ENCODE results near the gene PSMG1.

The PSMG1 gene

DNA sequence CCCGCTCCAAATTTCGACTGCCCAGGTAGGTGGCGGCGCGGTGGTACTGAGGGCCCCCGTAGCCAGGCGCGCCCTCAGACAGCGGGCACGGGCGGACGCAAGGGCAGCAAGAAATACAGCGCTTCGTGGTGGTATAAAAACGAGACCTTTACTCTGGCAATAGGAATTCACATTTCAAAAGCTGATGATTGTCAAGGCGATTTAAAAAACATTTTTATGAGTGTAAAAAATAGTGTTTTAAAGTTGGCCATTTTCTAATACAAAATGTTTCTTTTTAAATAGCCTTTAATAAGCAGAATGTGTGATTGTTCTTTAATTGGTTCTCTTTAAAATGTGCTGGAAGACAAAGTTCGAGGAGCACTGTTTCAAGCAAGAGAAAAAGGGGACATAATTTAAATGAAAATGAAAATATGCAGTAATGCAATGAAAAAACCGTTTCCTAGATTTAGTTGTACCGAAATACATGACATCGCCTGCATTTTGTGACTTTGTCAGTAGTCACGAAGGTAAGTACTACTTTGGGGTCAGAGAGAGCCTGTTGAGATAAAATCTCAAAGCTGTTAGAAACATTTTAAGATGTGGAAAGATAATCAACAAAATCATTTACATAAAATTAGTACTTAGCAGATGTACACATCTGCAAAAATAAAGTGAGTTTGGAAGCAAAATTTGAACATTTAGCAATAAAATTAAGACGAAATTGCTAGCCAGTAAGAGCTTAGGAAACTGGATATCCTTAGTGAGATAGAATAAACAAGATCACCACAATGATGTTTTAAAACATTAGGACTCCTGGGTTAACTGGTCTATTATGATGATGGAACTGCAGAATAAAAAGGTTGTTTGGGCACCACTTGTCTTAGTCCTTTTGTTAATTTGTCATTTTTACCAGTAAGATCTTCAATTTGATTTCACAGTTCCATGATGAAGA lies 1.1 kb upstream of the PSMG1 start:
- in situ Hi-C loops (cut with HindIII; ENCODE audit: low pct_unique_long_range_greater_than_20kb, low sequenced_read_pairs), result no loop called here
- TF ChIP-seq JUND (IDR thresholded peaks at IDR 0.05; ENCODE audit: low read depth), result no peak; the same call in 1 of the 2 replicates
- no peak for DNase-seq (ENCODE audit: low read depth in 1 of 2, low spot score in 1 of 2)

DNA sequence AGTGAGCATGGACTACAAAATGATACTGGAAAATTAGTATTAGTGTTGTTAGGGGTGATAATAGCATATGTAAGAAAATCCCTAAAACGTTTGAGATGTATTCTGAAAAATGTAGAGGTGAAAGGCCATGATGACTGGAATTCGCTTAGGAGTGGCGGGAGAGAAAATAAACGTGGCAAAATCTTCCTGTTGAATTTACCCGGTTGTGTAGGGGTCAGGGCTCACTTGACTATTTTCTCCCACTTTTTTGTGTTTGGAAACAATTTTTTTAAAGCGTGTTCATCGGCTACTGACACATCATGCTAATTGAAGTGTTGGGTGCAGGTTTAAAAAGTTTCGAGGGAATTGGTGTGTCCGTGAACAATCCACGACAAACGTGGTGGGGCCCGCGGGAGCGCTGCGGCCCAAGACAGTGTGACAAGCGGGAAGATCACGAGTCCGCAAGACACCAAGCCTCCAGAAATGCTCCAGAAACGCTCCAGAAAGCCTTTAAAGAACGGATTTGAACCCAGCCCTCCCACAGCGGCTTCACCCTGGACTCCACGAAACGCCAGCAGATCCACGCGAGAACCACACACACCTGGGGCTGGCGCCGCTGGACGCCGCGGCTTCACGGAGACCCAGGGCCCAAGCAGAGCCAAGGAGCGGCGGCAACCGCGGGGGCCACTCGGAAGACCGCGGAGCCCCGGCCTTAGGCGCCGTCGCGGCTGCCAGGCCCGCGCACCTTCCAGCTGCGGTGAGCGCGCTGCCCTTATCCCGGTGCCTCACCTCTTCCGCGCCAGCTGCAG lies 573 bp downstream of the PSMG1 start:
- in situ Hi-C loops (cut with HindIII; ENCODE audit: low pct_unique_long_range_greater_than_20kb, low sequenced_read_pairs), result no loop called here
- peak in 1 of 2 experiments; percentile 56 for DNase-seq (ENCODE audit: low read depth in 1 of 2, low spot score in 1 of 2)
- no peak for TF ChIP-seq JUND (IDR thresholded peaks at IDR 0.05; ENCODE audit: low read depth)

DNA sequence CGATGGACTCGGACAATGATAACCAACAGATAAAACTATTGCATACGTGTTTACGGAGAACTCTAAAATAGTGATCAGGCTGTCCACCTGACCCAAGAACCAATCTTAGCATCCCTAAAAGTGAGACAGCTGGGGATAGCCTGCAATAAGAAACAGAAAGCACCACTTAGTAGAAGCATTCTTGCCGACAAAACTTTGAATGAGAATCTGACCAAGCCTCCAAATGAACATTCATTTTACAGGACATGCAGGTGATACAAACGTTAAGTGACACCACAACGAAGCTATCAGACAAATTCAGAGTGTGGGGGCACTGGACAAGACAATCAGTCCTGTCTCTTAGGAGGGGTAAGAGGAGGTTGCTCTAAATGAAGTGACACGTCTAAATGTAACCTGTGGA lies 1.2 kb downstream of the PSMG1 start:
- in situ Hi-C loops (cut with HindIII; ENCODE audit: low pct_unique_long_range_greater_than_20kb, low sequenced_read_pairs), result no loop called here

DNA sequence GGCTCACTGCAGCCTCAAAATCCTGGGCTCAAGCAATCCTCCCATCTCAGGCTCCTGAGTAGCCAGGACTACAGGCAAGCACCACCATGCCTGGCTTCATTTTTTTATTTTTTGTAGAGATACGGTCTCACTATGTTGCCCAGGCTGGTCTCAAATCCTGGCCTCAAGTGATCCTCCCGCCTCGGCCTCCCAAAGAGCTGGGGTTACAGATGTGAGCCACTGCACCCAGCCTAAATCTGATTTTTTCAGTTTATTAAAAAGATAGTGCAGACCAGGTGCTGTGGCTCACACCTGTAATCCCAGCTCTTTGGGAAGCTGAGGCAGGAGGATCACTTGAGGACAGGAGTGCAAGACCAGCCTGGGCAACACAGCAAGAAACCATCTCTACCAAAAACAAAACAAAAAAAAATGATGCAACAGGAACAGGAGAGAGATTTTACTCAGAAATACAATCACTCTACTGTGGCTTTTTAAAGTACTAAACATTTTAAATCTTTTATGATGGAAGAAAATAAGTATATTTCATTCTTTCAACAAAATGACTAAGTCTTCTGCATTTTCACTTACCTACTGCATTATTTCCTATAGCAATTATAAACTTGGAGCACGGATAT lies 1.9 kb downstream of the PSMG1 start:
- DNase-seq (ENCODE audit: low read depth in 1 of 2, low spot score in 1 of 2), result no peak
- TF ChIP-seq JUND (IDR thresholded peaks at IDR 0.05; ENCODE audit: low read depth), result no peak
- in situ Hi-C loops (cut with HindIII; ENCODE audit: low pct_unique_long_range_greater_than_20kb, low sequenced_read_pairs), result no loop called here

More for the DNA sequence above, 1.2 kb downstream of the PSMG1 start:
- no peak for DNase-seq (ENCODE audit: low read depth in 1 of 2, low spot score in 1 of 2)
- TF ChIP-seq JUND (IDR thresholded peaks at IDR 0.05; ENCODE audit: low read depth), result no peak

DNA sequence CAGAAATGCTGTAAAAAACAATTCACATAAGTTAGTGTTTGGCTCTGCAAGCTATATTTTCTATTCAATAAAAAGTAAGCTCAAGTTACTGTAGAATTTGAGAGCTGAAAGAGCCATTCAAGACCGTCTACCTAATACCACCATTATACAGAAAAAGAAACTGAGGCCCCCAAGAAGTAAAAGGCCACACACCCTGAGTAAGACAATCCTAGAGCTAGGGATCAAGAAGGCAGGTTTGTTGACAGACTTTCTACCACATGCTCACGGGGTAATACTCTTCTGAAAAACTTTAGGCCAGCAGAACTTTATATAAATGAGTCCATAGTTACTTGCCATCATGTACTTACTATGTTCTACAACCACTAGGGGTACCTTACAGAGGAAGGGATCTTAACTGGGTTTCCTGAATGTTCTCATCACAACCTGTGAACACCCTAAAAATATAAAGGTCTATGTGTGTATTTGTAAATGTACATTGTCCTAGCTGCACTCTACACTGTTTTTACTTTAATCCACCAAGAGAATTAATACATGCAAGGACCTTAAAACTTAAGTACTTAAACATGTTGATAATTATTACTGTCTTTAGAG lies 2.7 kb downstream of the PSMG1 start:
- in situ Hi-C loops (cut with HindIII; ENCODE audit: low pct_unique_long_range_greater_than_20kb, low sequenced_read_pairs), result no loop called here
- TF ChIP-seq JUND (IDR thresholded peaks at IDR 0.05; ENCODE audit: low read depth), result no peak

DNA sequence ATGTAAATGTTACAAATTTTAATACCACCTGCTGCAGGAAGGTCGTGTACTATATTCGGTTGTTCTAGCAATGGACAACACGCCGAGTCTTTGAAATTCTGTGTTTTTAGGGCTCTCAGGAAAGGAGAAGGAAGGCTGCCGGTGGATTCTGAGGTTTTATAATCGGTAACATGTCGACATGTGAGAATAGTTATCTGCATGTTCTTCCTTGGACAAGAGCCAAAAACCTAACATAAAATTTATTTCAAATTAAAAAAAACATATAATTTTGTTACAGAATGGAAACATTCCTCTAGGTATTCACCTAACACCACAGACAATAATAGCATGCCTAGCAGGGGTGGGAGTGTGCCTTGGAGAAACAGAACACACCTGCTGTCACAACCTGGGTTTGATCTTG lies 4.8 kb downstream of the PSMG1 start:
- no peak for DNase-seq (ENCODE audit: low read depth in 1 of 2, low spot score in 1 of 2)
- TF ChIP-seq JUND (IDR thresholded peaks at IDR 0.05; ENCODE audit: low read depth), result no peak
- in situ Hi-C loops (cut with HindIII; ENCODE audit: low pct_unique_long_range_greater_than_20kb, low sequenced_read_pairs), result no loop called here

More for the DNA sequence above, 2.7 kb downstream of the PSMG1 start:
- peak in 1 of 2 experiments; percentile 22 for DNase-seq (ENCODE audit: low read depth in 1 of 2, low spot score in 1 of 2)

DNA sequence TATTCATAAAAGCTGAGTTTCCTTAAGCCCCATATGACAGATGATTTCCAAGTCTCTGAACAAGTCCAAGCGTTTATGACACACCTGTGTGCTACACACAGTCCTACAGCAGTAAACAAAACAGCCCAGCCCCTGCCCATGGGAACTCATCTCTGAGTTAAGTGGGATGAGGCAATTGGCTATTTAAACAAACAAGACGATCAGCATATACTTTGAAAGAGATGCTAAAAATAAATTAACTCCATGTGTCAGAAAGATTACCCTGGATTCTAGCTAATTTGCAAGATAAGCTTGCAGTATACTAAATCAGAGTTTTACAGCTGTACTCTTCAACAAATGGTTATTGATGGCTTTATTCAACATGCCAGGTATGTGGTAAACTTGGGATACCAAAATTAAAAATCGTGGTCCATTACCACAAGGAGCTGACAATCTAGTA lies 7.0 kb downstream of the PSMG1 start:
- in situ Hi-C loops (cut with HindIII; ENCODE audit: low pct_unique_long_range_greater_than_20kb, low sequenced_read_pairs), result no loop called here
- TF ChIP-seq JUND (IDR thresholded peaks at IDR 0.05; ENCODE audit: low read depth), result no peak
- DNase-seq (ENCODE audit: low read depth in 1 of 2, low spot score in 1 of 2), result no peak

DNA sequence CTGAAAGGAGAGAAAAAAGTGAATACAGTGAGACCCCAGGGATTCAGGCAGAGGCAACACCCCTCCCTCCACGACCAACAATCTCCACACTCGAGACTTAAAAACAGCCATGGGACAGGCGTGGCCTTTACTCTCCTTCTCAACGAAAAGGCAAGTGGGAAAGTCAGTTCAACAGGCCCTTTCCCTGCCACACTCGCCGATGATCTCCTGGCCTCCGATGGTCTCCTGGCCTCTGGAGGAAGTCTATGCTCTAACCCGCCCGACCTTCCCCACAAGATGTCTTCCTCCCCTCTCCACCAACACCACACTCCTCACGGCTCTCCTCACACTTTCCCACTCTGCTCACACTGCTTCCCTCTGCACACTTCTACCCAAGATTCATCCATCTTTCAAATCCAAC lies 7.6 kb downstream of the PSMG1 start:
- no peak for TF ChIP-seq JUND (IDR thresholded peaks at IDR 0.05; ENCODE audit: low read depth)
- DNase-seq (ENCODE audit: low read depth in 1 of 2, low spot score in 1 of 2), result no peak
- in situ Hi-C loops (cut with HindIII; ENCODE audit: low pct_unique_long_range_greater_than_20kb, low sequenced_read_pairs), result no loop called here

DNA sequence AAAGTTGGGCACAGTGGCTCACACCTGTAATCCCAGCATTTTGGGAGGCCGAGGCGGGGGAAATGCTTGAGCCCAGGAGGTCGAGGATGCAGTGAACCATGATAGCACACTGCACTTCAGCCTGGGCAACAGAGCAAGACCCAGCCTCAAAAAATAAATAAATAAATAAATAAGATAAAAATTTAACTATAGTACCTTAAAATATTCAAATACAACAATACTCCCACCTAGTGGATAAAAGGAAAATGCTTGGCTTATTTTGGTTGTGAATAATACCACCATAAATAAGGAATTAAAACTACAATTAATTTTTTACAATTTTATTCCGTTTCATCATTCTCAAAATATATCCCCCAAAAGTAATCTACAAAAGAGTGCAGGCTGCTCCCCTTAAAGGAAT lies 8.1 kb downstream of the PSMG1 start:
- in situ Hi-C loops (cut with HindIII; ENCODE audit: low pct_unique_long_range_greater_than_20kb, low sequenced_read_pairs), result no loop called here
- TF ChIP-seq JUND (IDR thresholded peaks at IDR 0.05; ENCODE audit: low read depth), result no peak
- peak in 1 of 2 experiments; percentile 27 for DNase-seq (ENCODE audit: low read depth in 1 of 2, low spot score in 1 of 2)

DNA sequence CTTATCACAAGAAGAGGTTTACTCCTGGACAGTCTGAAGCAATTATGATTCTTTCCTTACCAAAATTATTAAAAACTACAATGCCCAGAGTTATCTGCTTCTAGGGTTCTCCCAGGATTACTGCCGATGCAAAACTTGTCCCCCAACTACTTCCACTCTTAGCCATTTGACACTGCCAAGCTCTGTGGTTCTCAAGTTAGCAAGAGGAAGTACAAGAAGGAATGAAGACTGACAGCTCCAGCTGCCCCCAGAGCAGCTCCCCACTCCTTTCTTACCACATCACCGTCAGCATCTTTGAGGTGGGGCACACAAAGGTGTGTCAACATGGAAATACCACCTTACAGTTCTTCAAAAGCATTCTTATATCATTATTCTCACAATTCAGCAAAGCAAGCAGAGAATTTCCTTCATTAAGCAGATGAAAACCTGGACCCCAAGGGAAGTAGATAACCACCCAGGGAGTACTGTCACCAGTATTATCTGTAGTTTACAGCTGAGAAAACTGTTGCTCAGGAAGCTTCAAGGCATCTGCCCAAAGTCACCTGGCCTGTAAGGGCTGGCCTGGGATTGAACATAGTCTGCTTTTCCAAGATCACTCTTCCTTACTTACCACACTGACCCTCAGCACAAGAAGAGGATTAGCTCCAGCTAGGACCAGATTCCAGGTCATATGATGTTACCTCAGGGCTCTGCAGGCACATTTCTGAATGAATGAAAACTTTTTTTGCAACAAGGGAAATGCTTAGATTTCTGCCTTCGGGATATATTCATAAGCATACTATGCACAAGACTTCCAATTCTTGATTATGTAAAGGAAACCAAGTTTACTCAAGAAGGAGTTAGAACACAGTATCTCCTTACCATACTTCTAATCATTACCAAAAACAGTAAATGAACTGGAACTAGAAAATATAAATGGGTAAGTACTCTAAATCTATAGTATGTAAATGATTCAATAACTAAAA lies 9.3 kb downstream of the PSMG1 start:
- no peak for TF ChIP-seq JUND (IDR thresholded peaks at IDR 0.05; ENCODE audit: low read depth)
- in situ Hi-C loops (cut with HindIII; ENCODE audit: low pct_unique_long_range_greater_than_20kb, low sequenced_read_pairs), result no loop called here
- DNase-seq (ENCODE audit: low read depth in 1 of 2, low spot score in 1 of 2), result no peak

DNA sequence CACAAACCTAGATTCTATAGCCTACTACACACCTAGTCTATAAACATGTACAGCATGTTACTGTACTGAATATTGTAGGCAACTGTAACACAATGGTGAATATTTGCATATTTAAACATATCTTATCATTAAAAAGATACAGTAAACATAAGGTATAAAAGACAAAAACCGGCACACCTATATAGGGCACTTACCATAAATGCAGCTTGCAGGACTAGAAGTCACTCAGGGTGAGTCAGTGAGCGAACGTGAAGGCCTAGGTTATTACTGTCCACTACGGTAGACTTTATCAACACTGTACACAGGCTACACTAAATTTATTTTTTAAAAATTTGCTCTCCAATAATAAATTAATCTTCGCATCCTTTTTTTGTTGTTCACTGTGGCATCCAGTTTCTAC lies 13.3 kb downstream of the PSMG1 start:
- in situ Hi-C loops (cut with HindIII; ENCODE audit: low pct_unique_long_range_greater_than_20kb, low sequenced_read_pairs), result no loop called here
- DNase-seq (ENCODE audit: low read depth in 1 of 2, low spot score in 1 of 2), result no peak
- no peak for TF ChIP-seq JUND (IDR thresholded peaks at IDR 0.05; ENCODE audit: low read depth)
